ENCODE data around the gene IRAG1. TPM values are rescaled to one million over a fixed set of nuclear protein-coding genes. Genes with fewer than 3 reads are reported as not detected.

The IRAG1 gene
- total and polyA plus RNA-seq, 2 of the 13 experiments (the other 11 are each of a cell fraction or from before 2014, with no cell fraction given), result 0.13 to 0.20 TPM

DNA sequence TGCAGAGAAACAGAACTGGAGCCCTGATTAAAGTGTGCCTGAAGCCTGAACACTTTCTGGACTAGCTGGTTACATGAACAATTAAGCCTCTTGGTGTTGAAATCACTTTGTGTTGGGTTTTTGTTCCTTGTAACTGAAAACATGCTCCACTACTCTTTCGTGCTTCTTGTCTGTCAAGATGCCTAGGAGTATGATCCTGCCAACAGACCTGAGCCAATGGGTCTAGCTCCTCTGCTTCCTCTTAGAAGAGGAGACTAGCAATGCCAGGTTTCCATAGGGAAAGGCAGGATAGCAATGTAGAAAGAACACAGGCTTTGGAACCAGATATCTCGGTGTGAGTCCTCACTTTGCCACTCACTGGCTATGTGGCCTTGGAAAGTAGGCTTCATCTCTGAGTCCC, 40.3 kb downstream of the IRAG1 start:
- no peak overlapping the region for H2AFZ ChIP-seq (ENCODE audit: low read length)
- no peak overlapping the region for H3K9ac ChIP-seq (ENCODE audit: insufficient read depth, low read depth, low read length)
- ChIA-PET POLR2A (no interaction called here), CTCF (ENCODE audit: low intra/inter-chr PET ratio, low total read pairs) (no interaction called here)
- no peaks in the 10 kb centered on the region for H3K79me2 ChIP-seq (ENCODE audit: insufficient read depth, low read length)
- no peaks in the 10 kb centered on the region for H3K9me3 ChIP-seq (ENCODE audit: low read length)
- no peaks in the 10 kb centered on the region for H3K36me3 ChIP-seq (replicated peaks in 1 of 2; ENCODE audit: control insufficient read depth in 1 of 2, insufficient read depth in 2 of 2, low read length in 2 of 2)
- H3K4me2 ChIP-seq (ENCODE audit: low read depth, low read length), result no peak overlapping the region
- H4K20me1 ChIP-seq (ENCODE audit: insufficient read depth, low read length), result no peaks in the 10 kb centered on the region
- H3K4me1 ChIP-seq (ENCODE audit: insufficient read depth, low read length), result peaks cover 11% of the 10 kb centered on the region
- peaks cover 0 to 10% of the 10 kb centered on the region in 2 experiments; a peak in 2 of 5 replicates for H3K27me3 ChIP-seq (ENCODE audit: control insufficient read depth in 1 of 2, insufficient read depth in 2 of 2, low read length in 2 of 2)
- ATAC-seq (no peak), FAIRE-seq (no peak), DNase-seq (ENCODE audit: low spot score) (no peak)
- H3K4me3 ChIP-seq (replicated peaks in 1 of 3; ENCODE audit: insufficient read depth in 1 of 3, low read depth in 2 of 3, low read length in 3 of 3), result no peak overlapping the region
- intact Hi-C loops (cut with micrococcal nuclease; ENCODE audit: unreplicated experiment) (loop anchor here (10.0 kb wide), 1 partner anchor 82 kb away; no protein-coding TSS in a partner anchor), in situ Hi-C loops (cut with HindIII; ENCODE audit: extremely low pct_ligation_motif_present, low pct_unique_long_range_greater_than_20kb) (no loop called here)
- no TSS peak for BruUV-seq (replicated peaks)
- 51% methylated on average over 2 of the region's 2 CpGs for WGBS (ENCODE audit: low lambda C conversion rate)
- H3K27ac ChIP-seq (ENCODE audit: extremely low read length, insufficient read depth, low read length), result no peak overlapping the region
- TF ChIP-seq ZNF550 (CRISPR knock-in tag; IDR thresholded peaks at IDR 0.05; ENCODE audit: borderline replicate concordance), result no peak
- no peak for TF ChIP-seq SATB2 (CRISPR knock-in tag; IDR thresholded peaks at IDR 0.05)
- no peak for TF ChIP-seq NPAS2 (CRISPR knock-in tag; IDR thresholded peaks at IDR 0.05; ENCODE audit: borderline replicate concordance)
- TF ChIP-seq, protein P1, sequence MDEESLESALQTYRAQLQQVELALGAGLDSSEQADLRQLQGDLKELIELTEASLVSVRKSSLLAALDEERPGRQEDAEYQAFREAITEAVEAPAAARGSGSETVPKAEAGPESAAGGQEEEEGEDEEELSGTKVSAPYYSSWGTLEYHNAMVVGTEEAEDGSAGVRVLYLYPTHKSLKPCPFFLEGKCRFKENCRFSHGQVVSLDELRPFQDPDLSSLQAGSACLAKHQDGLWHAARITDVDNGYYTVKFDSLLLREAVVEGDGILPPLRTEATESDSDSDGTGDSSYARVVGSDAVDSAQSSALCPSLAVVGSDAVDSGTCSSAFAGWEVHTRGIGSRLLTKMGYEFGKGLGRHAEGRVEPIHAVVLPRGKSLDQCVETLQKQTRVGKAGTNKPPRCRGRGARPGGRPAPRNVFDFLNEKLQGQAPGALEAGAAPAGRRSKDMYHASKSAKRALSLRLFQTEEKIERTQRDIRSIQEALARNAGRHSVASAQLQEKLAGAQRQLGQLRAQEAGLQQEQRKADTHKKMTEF (CRISPR knock-in tag; IDR thresholded peaks at IDR 0.05), result no peak
- TF ChIP-seq, protein P2, sequence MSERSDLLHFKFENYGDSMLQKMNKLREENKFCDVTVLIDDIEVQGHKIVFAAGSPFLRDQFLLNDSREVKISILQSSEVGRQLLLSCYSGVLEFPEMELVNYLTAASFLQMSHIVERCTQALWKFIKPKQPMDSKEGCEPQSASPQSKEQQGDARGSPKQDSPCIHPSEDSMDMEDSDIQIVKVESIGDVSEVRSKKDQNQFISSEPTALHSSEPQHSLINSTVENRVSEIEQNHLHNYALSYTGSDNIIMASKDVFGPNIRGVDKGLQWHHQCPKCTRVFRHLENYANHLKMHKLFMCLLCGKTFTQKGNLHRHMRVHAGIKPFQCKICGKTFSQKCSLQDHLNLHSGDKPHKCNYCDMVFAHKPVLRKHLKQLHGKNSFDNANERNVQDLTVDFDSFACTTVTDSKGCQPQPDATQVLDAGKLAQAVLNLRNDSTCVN (CRISPR knock-in tag; IDR thresholded peaks at IDR 0.05; ENCODE audit: borderline replicate concordance), result no peak
- TF ChIP-seq PAF1 (CRISPR knock-in tag; IDR thresholded peaks at IDR 0.05), result no peak
- TF ChIP-seq, protein P3, sequence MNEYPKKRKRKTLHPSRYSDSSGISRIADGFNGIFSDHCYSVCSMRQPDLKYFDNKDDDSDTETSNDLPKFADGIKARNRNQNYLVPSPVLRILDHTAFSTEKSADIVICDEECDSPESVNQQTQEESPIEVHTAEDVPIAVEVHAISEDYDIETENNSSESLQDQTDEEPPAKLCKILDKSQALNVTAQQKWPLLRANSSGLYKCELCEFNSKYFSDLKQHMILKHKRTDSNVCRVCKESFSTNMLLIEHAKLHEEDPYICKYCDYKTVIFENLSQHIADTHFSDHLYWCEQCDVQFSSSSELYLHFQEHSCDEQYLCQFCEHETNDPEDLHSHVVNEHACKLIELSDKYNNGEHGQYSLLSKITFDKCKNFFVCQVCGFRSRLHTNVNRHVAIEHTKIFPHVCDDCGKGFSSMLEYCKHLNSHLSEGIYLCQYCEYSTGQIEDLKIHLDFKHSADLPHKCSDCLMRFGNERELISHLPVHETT (CRISPR knock-in tag; conservative IDR thresholded peaks at IDR 0.05), result no peak
- no peak for TF ChIP-seq RXRA (CRISPR knock-in tag; IDR thresholded peaks at IDR 0.05)
- TF ChIP-seq, protein P4, sequence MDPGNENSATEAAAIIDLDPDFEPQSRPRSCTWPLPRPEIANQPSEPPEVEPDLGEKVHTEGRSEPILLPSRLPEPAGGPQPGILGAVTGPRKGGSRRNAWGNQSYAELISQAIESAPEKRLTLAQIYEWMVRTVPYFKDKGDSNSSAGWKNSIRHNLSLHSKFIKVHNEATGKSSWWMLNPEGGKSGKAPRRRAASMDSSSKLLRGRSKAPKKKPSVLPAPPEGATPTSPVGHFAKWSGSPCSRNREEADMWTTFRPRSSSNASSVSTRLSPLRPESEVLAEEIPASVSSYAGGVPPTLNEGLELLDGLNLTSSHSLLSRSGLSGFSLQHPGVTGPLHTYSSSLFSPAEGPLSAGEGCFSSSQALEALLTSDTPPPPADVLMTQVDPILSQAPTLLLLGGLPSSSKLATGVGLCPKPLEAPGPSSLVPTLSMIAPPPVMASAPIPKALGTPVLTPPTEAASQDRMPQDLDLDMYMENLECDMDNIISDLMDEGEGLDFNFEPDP (CRISPR knock-in tag; conservative IDR thresholded peaks at IDR 0.05), result no peak
- TF ChIP-seq, protein P5, sequence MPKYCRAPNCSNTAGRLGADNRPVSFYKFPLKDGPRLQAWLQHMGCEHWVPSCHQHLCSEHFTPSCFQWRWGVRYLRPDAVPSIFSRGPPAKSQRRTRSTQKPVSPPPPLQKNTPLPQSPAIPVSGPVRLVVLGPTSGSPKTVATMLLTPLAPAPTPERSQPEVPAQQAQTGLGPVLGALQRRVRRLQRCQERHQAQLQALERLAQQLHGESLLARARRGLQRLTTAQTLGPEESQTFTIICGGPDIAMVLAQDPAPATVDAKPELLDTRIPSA (CRISPR knock-in tag; IDR thresholded peaks at IDR 0.05; ENCODE audit: borderline replicate concordance), result no peak
- TF ChIP-seq, protein P6, sequence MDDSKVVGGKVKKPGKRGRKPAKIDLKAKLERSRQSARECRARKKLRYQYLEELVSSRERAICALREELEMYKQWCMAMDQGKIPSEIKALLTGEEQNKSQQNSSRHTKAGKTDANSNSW (CRISPR knock-in tag; IDR thresholded peaks at IDR 0.05; ENCODE audit: borderline replicate concordance), result no peak
- no peak for TF ChIP-seq ZNF781 (CRISPR knock-in tag; IDR thresholded peaks at IDR 0.05; ENCODE audit: borderline replicate concordance, not compliant biosample characterization)
- TF ChIP-seq MYC (CRISPR knock-in tag; IDR thresholded peaks at IDR 0.05; ENCODE audit: borderline replicate concordance), result no peak
- no peak for TF ChIP-seq KDM5B (CRISPR knock-in tag; IDR thresholded peaks at IDR 0.05; ENCODE audit: borderline replicate concordance)
- no peak for TF ChIP-seq SMYD3 (CRISPR knock-in tag; IDR thresholded peaks at IDR 0.05)
- TF ChIP-seq, protein P7, sequence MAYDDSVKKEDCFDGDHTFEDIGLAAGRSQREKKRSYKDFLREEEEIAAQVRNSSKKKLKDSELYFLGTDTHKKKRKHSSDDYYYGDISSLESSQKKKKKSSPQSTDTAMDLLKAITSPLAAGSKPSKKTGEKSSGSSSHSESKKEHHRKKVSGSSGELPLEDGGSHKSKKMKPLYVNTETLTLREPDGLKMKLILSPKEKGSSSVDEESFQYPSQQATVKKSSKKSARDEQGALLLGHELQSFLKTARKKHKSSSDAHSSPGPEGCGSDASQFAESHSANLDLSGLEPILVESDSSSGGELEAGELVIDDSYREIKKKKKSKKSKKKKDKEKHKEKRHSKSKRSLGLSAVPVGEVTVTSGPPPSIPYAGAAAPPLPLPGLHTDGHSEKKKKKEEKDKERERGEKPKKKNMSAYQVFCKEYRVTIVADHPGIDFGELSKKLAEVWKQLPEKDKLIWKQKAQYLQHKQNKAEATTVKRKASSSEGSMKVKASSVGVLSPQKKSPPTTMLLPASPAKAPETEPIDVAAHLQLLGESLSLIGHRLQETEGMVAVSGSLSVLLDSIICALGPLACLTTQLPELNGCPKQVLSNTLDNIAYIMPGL (CRISPR knock-in tag; IDR thresholded peaks at IDR 0.05; ENCODE audit: borderline replicate concordance in 1 of 2, low read depth in 1 of 2), result no peak
